CD14-positive monocyte (primary cell): Measurements from ENCODE around the gene C1QTNF6. TPM values are rescaled to one million over a fixed set of nuclear protein-coding genes. Genes with fewer than 3 reads are reported as not detected.

ENCODE experiments used
- DNase-seq, 3 donors: peaks; one replicate each; pipeline ENCODE4 v3.0.0-alpha.2; 2011 to 2022
- H2AFZ ChIP-seq: 2 replicates; pipeline ENCODE4 v1.6.0; 2012; ENCODE audit warnings: mild to moderate bottlenecking, low read depth, low read length, inconsistent platforms; ENCODE audit not compliant: insufficient read depth, poor library complexity, severe bottlenecking
- H3K27ac ChIP-seq, 2 donors: 1 replicate in 1 of 2; 2 replicates in 1 of 2; pipeline ENCODE4 v1.5.1; 2012 to 2013; ENCODE audit warnings: low read length in 2 of 2, control low read depth in 1 of 2, inconsistent platforms in 1 of 2, low read depth in 1 of 2, mild to moderate bottlenecking in 1 of 2
- H3K27me3 ChIP-seq, 2 donors: one replicate each; pipeline versions ENCODE4 v1.6.0 to v1.6.1; 2011 to 2013; ENCODE audit warnings: low read length in 2 of 2; ENCODE audit not compliant: control insufficient read depth in 2 of 2, insufficient read depth in 2 of 2
- H3K36me3 ChIP-seq, 2 donors: replicated peaks in 1 of 2; 1 replicate in 1 of 2; 2 replicates in 1 of 2; pipeline versions ENCODE4 v1.5.1 to v1.6.1; 2012 to 2013; ENCODE audit warnings: low read length in 2 of 2, control low read depth in 1 of 2, inconsistent platforms in 1 of 2, mild to moderate bottlenecking in 1 of 2; ENCODE audit not compliant: insufficient read depth in 2 of 2, control insufficient read depth in 1 of 2
- H3K4me1 ChIP-seq, 2 donors: 1 replicate in 1 of 2; 2 replicates in 1 of 2; pipeline versions ENCODE4 v1.5.1 to v1.6.1; 2012 to 2013; ENCODE audit warnings: low read length in 2 of 2, control low read depth in 1 of 2, inconsistent platforms in 1 of 2, mild to moderate bottlenecking in 1 of 2, moderate library complexity in 1 of 2; ENCODE audit not compliant: insufficient read depth in 2 of 2, control insufficient read depth in 1 of 2
- H3K4me2 ChIP-seq: replicated peaks from 2 replicates; pipeline ENCODE3; 2012; ENCODE audit warnings: low read length, moderate library complexity, mild to moderate bottlenecking; ENCODE audit not compliant: poor library complexity, severe bottlenecking; ENCODE audit errors: extremely low read depth
- H3K4me3 ChIP-seq, 3 experiments: fragments of 200-600 bp in 1 of 3; sonication (generic) in 1 of 3; replicated peaks in 1 of 3; 1 replicate in 2 of 3; 2 replicates in 1 of 3; pipeline ENCODE4 v1.5.1; 2011 to 2013; ENCODE audit warnings: low read length in 3 of 3, mild to moderate bottlenecking in 3 of 3, control low read depth in 2 of 3, low read depth in 2 of 3, inconsistent platforms in 1 of 3, moderate library complexity in 1 of 3
- H3K79me2 ChIP-seq: 2 replicates; pipeline ENCODE4 v1.6.0; 2012; ENCODE audit warnings: mild to moderate bottlenecking, control low read depth, inconsistent platforms, low read length, moderate library complexity; ENCODE audit not compliant: insufficient read depth
- H3K9ac ChIP-seq: 2 replicates; pipeline ENCODE4 v1.6.0; 2017; ENCODE audit warnings: low read length, mild to moderate bottlenecking; ENCODE audit not compliant: insufficient read depth, poor library complexity, severe bottlenecking
- H3K9me3 ChIP-seq, 2 donors: replicated peaks in 1 of 2; 1 replicate in 1 of 2; 2 replicates in 1 of 2; pipeline versions ENCODE4 v1.5.1 to v1.6.1; 2012 to 2013; ENCODE audit warnings: low read length in 2 of 2, control low read depth in 1 of 2; ENCODE audit not compliant: control insufficient read depth in 1 of 2, insufficient read depth in 1 of 2
- H4K20me1 ChIP-seq: 2 replicates; pipeline ENCODE4 v1.6.0; 2012; ENCODE audit warnings: mild to moderate bottlenecking, low read length, control low read depth, moderate library complexity; ENCODE audit not compliant: insufficient read depth
- H3K27ac Mint-ChIP-seq, 7 donors: one replicate each; pipeline ENCODE4 v1.8.0; 2020; ENCODE audit warnings: mild to moderate bottlenecking in 7 of 7, mixed read lengths in 7 of 7, moderate library complexity in 6 of 7, inconsistent platforms in 2 of 7
- H3K27me3 Mint-ChIP-seq, 3 donors: one replicate each; pipeline ENCODE4 v1.8.0; 2021 to 2022; ENCODE audit warnings: low read depth in 3 of 3, mild to moderate bottlenecking in 3 of 3, mixed read lengths in 3 of 3, moderate library complexity in 3 of 3, inconsistent platforms in 1 of 3
- H3K36me3 Mint-ChIP-seq, 2 donors: one replicate each; pipeline ENCODE4 v1.8.0; 2020; ENCODE audit warnings: mixed read lengths in 2 of 2, inconsistent platforms in 1 of 2, mild to moderate bottlenecking in 1 of 2
- H3K4me1 Mint-ChIP-seq: one replicate; pipeline ENCODE4 v1.8.0; 2020; ENCODE audit warnings: mild to moderate bottlenecking, mixed read lengths
- H3K4me3 Mint-ChIP-seq, 2 donors: one replicate each; pipeline ENCODE4 v1.8.0; 2020; ENCODE audit warnings: mild to moderate bottlenecking in 2 of 2, mixed read lengths in 2 of 2, moderate library complexity in 1 of 2
- H3K9me3 Mint-ChIP-seq, 7 donors: one replicate each; pipeline ENCODE4 v1.8.0; 2020 to 2022; ENCODE audit warnings: mixed read lengths in 7 of 7, mild to moderate bottlenecking in 6 of 7, moderate library complexity in 6 of 7, inconsistent platforms in 2 of 7
- CTCF ChIP-seq: fragments of 200-600 bp; IDR thresholded peaks from one replicate; pipeline ENCODE4 v1.8.0; 2022; ENCODE audit warnings: antibody characterized with exemption, mild to moderate bottlenecking
- WGBS: methylation state at CpG from one replicate; pipeline ENCODE4 v1.1.5; 2013; ENCODE audit warnings: missing lambda C conversion rate; ENCODE audit not compliant: insufficient coverage; 5-methylcytosine and 5-hydroxymethylcytosine counted together
- intact Hi-C, 2 donors: fragments of 100-400 bp; cut with micrococcal nuclease; formaldehyde crosslinking; loops; one replicate each; pipeline versions ENCODE4 v1.15.0 to v1.15.1; 2023
- polyA plus RNA-seq, 3 donors: library from polyadenylated mRNA; depleted of rRNA in 1 of 3; unstranded in 2 of 3; stranded (reverse) in 1 of 3; fragments of 300-500 nt in 2 of 3; fragments of >200 nt in 1 of 3; fragmentation: Illumina TruSeq in 2 of 3; gene quantifications; 1 replicate in 2 of 3; 2 replicates in 1 of 3; pipeline ENCODE4 v1.2.3, GENCODE V29; 2012 to 2021

The C1QTNF6 gene
- polyA plus RNA-seq, 3 donors: 0.14 to 2.3 (median 0.24) TPM

- no peak overlapping the region for H2AFZ ChIP-seq
- H3K4me2 ChIP-seq: no peak overlapping the region
- no peak overlapping the region for H3K4me3 Mint-ChIP-seq
- H3K4me3 ChIP-seq: no peak overlapping the region
- TF ChIP-seq CTCF: no peak
- no peaks in the 10 kb centered on the region for H4K20me1 ChIP-seq
- H3K27me3 Mint-ChIP-seq: peaks cover 0 to 3% (median 3%) of the 10 kb centered on the region in 3 donors
- peaks cover 0 to 3% (median 0%) of the 10 kb centered on the region in 7 donors for H3K9me3 Mint-ChIP-seq
- intact Hi-C loops: no loop called here
- DNase-seq: no peak
- no peak overlapping the region for H3K27ac ChIP-seq
- no peak overlapping the region for H3K9ac ChIP-seq
- no peaks in the 10 kb centered on the region for H3K36me3 Mint-ChIP-seq
- no peaks in the 10 kb centered on the region for H3K27me3 ChIP-seq
- peaks cover 5 to 8% of the 10 kb centered on the region in 2 donors for H3K4me1 ChIP-seq
- H3K27ac Mint-ChIP-seq: no peak overlapping the region
- H3K79me2 ChIP-seq: no peaks in the 10 kb centered on the region
- peaks cover 4% of the 10 kb centered on the region for H3K4me1 Mint-ChIP-seq
- no peaks in the 10 kb centered on the region for H3K9me3 ChIP-seq
- no peaks in the 10 kb centered on the region for H3K36me3 ChIP-seq
- WGBS: 94% methylated on average over 12 of the region's 16 CpGs
Observed at GRCh38 chr22:37206118-37206840, 18.2 kb upstream of the C1QTNF6 start.

GRCh38 chr22:37205046-37205445, 17.0 kb upstream of the C1QTNF6 start:
- Mint-ChIP-seq H3K36me3 (no peaks in the 10 kb centered on the region), H3K4me1 (peaks cover 6% of the 10 kb centered on the region), H3K9me3 (peaks cover 0 to 3% (median 0%) of the 10 kb centered on the region in 7 donors), H3K27me3 (peaks cover 0 to 3% (median 3%) of the 10 kb centered on the region in 3 donors), H3K27ac (peak overlapping the region in 1 of 7 donors; percentile 40), H3K4me3 (no peak overlapping the region)
- Histone ChIP-seq H3K27me3 (no peaks in the 10 kb centered on the region), H3K36me3 (no peaks in the 10 kb centered on the region), H3K9me3 (no peaks in the 10 kb centered on the region), H3K4me1 (peaks cover 5 to 8% of the 10 kb centered on the region in 2 donors), H3K27ac (no peak overlapping the region), H3K4me2 (no peak overlapping the region), H3K79me2 (no peaks in the 10 kb centered on the region), H3K9ac (no peak overlapping the region), H4K20me1 (no peaks in the 10 kb centered on the region), H3K4me3 (no peak overlapping the region), H2AFZ (no peak overlapping the region)
- TF ChIP-seq CTCF: no peak
- 66% methylated on average over 3 of the region's 5 CpGs for WGBS
- DNase-seq: no peak
- intact Hi-C loops: no loop called here
